AG09309 (cell line): ENCODE data around the gene SPTAN1.
A peak's percentile ranks its signal among the peaks of the same experiment; 100 is the strongest.

Source experiments
- DNase-seq: peaks from one replicate; pipeline ENCODE4 v3.0.0-alpha.2; 2010; ENCODE audit warnings: low read depth
- H3K4me3 ChIP-seq: 2 replicates; pipeline ENCODE4 v1.5.1; 2011; ENCODE audit warnings: mild to moderate bottlenecking, low read depth, low read length, moderate library complexity; ENCODE audit not compliant: control insufficient read depth
- TF ChIP-seq, protein P1 (sequence below): IDR thresholded peaks from 2 replicates; pipeline ENCODE4 v1.5.1; 2011; ENCODE audit warnings: mild to moderate bottlenecking, low read depth, low read length, inconsistent platforms; ENCODE audit not compliant: insufficient read depth, control insufficient read depth; ENCODE audit errors: missing control alignments

Gene SPTAN1

DNA sequence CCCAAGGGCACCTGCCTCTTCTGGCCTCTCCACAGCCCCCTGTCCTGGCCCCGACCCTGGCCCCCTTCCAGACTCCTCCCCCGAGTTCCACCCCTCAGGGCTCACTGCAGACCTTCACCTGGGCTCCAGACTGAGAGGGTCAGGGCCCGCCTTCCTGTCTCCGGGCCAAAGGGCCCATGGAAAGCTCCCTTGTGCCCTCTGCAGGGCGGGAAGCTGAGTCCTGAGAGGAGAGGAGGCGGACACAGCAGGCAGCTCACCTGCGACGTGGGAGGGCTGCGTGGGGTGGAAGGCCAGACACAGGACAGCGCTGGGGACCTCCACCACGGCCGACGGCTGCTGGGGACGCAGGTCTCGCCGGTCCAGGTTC lies 83.6 kb downstream of the SPTAN1 start:
- TF ChIP-seq, protein P1, sequence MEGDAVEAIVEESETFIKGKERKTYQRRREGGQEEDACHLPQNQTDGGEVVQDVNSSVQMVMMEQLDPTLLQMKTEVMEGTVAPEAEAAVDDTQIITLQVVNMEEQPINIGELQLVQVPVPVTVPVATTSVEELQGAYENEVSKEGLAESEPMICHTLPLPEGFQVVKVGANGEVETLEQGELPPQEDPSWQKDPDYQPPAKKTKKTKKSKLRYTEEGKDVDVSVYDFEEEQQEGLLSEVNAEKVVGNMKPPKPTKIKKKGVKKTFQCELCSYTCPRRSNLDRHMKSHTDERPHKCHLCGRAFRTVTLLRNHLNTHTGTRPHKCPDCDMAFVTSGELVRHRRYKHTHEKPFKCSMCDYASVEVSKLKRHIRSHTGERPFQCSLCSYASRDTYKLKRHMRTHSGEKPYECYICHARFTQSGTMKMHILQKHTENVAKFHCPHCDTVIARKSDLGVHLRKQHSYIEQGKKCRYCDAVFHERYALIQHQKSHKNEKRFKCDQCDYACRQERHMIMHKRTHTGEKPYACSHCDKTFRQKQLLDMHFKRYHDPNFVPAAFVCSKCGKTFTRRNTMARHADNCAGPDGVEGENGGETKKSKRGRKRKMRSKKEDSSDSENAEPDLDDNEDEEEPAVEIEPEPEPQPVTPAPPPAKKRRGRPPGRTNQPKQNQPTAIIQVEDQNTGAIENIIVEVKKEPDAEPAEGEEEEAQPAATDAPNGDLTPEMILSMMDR: peak; percentile 7
- no peak for DNase-seq
- no peak overlapping the region for H3K4me3 ChIP-seq

DNA sequence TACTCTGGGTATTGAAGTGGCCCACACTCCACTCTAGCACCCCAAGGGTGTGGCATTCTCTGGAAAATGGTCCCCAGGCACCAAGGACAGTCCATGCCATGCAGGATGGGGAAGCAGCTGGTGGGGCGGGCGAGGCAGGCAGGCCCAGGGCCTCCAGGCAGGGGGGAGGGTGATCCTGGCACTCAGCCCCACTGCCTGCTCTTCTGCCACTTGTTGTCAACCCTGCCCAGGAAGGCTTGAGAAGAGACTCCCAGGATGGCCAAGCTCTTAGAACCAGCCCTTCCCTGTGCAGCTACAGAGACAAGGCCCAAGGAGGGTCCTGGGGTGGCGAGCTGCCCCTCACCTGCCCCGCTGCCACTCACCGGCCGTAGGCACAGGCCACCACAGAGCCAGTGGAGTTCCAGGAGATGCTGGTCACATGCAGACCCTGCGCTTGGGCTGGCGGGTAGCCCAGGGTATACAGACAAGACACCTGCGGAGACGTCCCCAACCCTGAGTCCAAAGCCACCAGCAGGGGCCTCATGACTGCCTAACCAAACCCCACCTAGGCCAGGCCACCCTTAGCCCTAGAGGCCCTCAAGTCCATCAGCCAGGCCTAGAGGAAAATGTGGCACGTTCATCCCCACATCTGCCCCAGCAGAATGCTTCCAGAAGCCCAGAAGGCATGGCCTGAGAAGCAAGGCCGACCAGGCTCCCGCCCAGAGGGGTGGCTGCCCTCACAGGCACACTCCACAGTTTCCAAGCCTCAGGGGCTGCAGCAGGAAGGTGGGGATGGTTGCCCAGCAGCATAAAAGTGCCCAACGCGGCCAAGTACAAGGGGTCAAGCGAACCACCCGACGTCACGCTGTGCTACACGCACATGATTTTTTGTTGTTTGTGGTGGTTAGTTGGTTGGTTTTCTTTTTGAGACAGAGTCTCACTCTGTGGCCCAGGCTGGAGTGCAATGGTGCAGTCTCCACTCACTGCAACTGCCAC lies 84.5 kb downstream of the SPTAN1 start:
- no peak for DNase-seq
- TF ChIP-seq, protein P1: no peak
- no peak overlapping the region for H3K4me3 ChIP-seq

DNA sequence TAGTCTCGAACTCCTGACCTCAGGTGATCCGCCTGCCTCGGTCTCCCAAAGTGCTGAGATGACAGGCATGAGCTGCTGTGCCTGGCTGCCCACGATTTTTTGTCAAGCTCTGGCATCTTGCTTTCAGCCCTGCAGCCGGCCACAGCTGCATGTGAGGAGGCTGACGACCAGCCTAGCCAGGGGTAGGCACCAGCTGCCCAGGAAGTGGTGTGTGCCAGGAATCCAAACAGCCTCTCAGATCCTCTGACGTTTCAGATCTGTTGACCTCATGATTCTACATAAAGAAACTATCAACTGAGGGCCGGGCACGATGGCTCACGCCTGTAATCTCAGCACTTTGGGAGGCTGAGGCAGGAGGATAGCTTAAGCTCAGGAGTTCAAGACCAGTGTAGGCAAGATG lies 85.3 kb downstream of the SPTAN1 start:
- DNase-seq: no peak
- no peak overlapping the region for H3K4me3 ChIP-seq
- TF ChIP-seq, protein P1: no peak

DNA sequence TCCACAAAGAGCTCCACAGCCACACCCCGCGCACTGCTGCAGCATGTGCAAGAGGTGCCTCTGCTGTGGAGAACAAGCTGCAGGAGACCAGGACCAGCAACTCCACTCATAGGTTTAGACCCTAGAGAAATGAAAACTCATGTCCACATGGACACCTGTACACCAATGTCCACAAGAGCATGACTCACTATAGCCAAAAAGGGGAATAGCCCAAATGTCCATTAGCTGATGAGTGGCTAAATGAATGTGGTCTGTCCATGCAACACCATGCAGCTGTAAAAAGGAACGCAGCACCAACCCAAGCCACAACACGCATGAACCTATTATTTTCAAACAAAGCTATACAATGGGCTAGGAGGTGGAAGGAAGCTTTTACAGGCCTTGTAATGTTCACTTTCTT lies 86.2 kb downstream of the SPTAN1 start:
- no peak for DNase-seq
- no peak overlapping the region for H3K4me3 ChIP-seq
- TF ChIP-seq, protein P1: no peak

DNA sequence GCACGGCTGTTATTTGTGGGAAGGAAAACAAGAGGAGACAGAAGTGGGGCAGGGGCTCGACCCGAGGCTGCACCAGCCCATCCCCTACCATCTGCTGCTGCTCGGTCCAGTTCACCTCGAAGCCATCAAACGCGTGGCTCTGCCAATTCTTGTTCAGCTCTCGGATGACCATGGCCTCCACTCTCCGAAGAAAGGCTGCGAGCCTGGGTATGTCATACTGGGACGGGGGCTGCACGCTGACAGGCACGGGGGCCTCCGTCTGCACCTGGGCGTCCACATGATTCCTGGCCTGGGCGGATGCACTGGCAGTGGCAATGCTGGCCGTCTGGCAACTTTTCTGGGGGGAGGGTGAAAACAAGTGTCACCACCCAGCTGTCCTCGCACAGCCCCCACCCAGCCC lies 88.2 kb downstream of the SPTAN1 start:
- TF ChIP-seq, protein P1: no peak
- DNase-seq: no peak
- no peak overlapping the region for H3K4me3 ChIP-seq

DNA sequence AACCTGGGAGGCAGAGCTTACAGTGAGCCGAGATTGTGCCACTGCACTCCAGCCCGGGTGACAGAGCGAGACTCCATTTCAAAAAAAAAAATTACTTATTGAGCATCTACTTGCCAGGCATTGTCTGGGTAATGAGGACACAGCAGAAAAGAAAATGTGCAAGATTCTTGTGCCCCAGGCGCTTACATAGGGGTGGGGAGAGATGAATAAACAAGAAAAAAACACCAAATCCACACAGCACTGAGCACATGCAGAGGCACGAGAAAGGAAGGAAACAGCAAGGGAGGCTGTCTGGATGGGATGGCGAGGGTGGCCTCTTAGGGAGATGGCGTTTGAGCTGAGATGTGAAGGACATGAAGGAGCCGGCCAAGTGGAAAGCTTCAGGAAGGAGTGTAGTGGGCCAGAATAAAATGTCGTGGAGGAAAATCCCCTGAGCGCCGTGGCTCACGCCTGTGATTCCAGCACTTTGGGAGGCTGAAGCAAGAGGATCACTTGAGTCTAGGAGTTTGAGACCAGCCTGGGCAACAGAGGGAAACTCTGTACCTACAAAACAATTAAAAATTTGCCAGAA lies 90.4 kb downstream of the SPTAN1 start:
- DNase-seq: no peak
- H3K4me3 ChIP-seq: no peak overlapping the region
- TF ChIP-seq, protein P1: no peak
